ENCODE results near the gene KDM4C.

DNA sequence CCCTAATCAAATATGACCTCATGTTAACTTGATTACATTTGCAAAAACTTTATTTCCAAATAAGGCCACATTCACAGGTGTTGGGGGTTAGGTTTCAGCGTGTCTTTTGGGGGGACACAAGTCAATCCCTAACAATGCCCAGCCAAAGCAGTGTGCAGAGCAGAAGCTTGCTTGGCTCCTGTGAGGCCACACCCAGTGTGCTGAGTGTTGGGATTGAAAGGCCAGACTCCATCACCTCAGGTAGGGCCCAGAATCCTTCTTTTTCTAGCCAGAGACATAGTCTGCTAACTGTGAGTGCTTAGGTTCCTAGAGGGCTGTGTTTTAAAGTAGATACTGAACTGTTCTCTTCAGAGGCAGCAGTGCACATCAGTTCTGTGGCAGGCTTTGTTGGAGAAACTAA lies 27.9 kb downstream of the KDM4C start:
- no peak for TF ChIP-seq SPEN (CRISPR knock-in tag; IDR thresholded peaks at IDR 0.05; ENCODE audit: low read depth)
- TF ChIP-seq ZNF34 (CRISPR knock-in tag; IDR thresholded peaks at IDR 0.05; ENCODE audit: borderline replicate concordance) = no peak
- no peak for TF ChIP-seq ZNF318 (CRISPR knock-in tag; IDR thresholded peaks at IDR 0.05)
- TF ChIP-seq MXD4 (CRISPR knock-in tag; IDR thresholded peaks at IDR 0.05) = no peak
